Gastroesophageal sphincter (tissue), 4 donors: ENCODE data around the gene CEP112. TPM values are rescaled to one million over a fixed set of nuclear protein-coding genes. Genes with fewer than 3 reads are reported as not detected.

Experiments
- ATAC-seq: fragments of 150-250 bp; one replicate; pipeline ENCODE4 v1.9.1; 2016; ENCODE audit warnings: mild to moderate bottlenecking, moderate library complexity
- H3K27ac ChIP-seq, 4 donors: fragments of 200-600 bp; sonication (generic) in 3 of 4; 1 replicate in 3 of 4; 2 replicates in 1 of 4; pipeline ENCODE4 v1.5.1; 2016 to 2019
- H3K27me3 ChIP-seq: fragments of 200-600 bp; sonication (generic); one replicate; pipeline ENCODE4 v1.5.1; 2019
- H3K36me3 ChIP-seq, 2 donors: fragments of 200-600 bp; sonication (generic); one replicate each; pipeline ENCODE4 v1.5.1; 2019; ENCODE audit warnings: control low read depth in 1 of 2
- H3K4me1 ChIP-seq, 3 donors: fragments of 200-600 bp; sonication (generic); 1 replicate in 2 of 3; 2 replicates in 1 of 3; pipeline ENCODE4 v1.5.1; 2016 to 2019; ENCODE audit warnings: control low read depth in 2 of 3
- H3K4me3 ChIP-seq, 2 donors: fragments of 200-600 bp; sonication (generic); one replicate each; pipeline ENCODE4 v1.5.1; 2019; ENCODE audit warnings: mild to moderate bottlenecking in 1 of 2, moderate library complexity in 1 of 2
- H3K9me3 ChIP-seq, 3 donors: fragments of 200-600 bp; sonication (generic); one replicate each; pipeline ENCODE4 v1.5.1; 2017 to 2019; ENCODE audit warnings: control low read depth in 2 of 3
- EP300 ChIP-seq: sonication (generic); formaldehyde crosslinking; IDR thresholded peaks from one replicate; pipeline ENCODE4 v1.6.1; 2017; ENCODE audit warnings: antibody characterized with exemption, mild to moderate bottlenecking
- POLR2A ChIP-seq, 2 donors: fragments of 450-650 bp; IDR thresholded peaks; one replicate each; pipeline ENCODE4 v1.6.1; 2017; ENCODE audit warnings: antibody characterized with exemption in 2 of 2, mild to moderate bottlenecking in 2 of 2, moderate library complexity in 1 of 2
- POLR2AphosphoS5 ChIP-seq: sonication (generic); formaldehyde crosslinking; IDR thresholded peaks from one replicate; pipeline ENCODE4 v1.6.1; 2017; ENCODE audit warnings: antibody characterized with exemption
- WGBS, 2 donors: methylation state at CpG; one replicate each; pipeline ENCODE4 v1.1.5; 2018; ENCODE audit warnings: low coverage in 1 of 2; 5-methylcytosine and 5-hydroxymethylcytosine counted together
- total RNA-seq, 4 donors: library from RNA; depleted of rRNA; stranded (reverse); fragments of >200 nt; gene quantifications; one replicate each; pipeline ENCODE4 v1.1.0, GENCODE V29; 2016
- TF ChIP-seq, protein P1 (sequence below), 4 experiments: fragments of 200-600 bp in 2 of 4; fragments of 450-650 bp in 2 of 4; sonication (generic) in 1 of 4; IDR thresholded peaks; one replicate each; pipeline ENCODE4 v1.5.1; 2017 to 2019; ENCODE audit warnings: antibody characterized with exemption in 4 of 4, mild to moderate bottlenecking in 2 of 4, moderate library complexity in 2 of 4

The CEP112 gene
- total RNA-seq, 4 donors from 2014 or later = 21.9 to 38.2 (median 27.0) TPM

DNA sequence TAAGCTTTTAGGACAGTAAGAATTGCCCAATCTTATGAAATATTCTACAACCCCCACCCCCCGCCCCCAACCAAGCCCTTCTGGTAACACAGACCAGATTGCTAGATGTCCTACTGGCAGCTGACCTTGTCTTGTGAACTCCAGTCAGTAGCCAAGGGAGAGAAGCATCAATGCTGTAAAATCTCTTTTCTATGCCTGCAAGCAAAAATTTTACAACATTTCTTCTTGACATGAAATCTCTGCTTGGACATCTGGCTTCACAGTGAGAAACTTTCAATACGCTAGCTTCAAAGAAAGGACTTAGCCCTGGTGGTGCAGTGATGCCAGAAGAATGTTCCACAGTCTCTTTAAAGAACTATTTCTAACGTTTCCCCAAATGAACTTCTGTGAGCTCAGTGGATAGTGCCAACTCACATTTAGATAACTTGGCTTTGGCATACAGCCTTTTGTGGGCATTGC is 461.2 kb downstream of the CEP112 start:
- Histone ChIP-seq H3K9me3 (no peaks in the 10 kb centered on the region), H3K27ac (peak overlapping the region; percentile 20 to 70 (median 69)), H3K4me1 (peaks cover 0 to 35% (median 9%) of the 10 kb centered on the region in 3 donors), H3K36me3 (no peaks in the 10 kb centered on the region), H3K27me3 (no peaks in the 10 kb centered on the region), H3K4me3 (no peak overlapping the region)
- ATAC-seq = peak; percentile 72
- WGBS, 2 donors = 47% methylated on average over 2 of the region's 3 CpGs; no CpG with 5 or more reads in 1 of the 2 donors
- TF ChIP-seq EP300 (no peak), POLR2AphosphoS5 (peak; percentile 38)
- TF ChIP-seq, protein P1, sequence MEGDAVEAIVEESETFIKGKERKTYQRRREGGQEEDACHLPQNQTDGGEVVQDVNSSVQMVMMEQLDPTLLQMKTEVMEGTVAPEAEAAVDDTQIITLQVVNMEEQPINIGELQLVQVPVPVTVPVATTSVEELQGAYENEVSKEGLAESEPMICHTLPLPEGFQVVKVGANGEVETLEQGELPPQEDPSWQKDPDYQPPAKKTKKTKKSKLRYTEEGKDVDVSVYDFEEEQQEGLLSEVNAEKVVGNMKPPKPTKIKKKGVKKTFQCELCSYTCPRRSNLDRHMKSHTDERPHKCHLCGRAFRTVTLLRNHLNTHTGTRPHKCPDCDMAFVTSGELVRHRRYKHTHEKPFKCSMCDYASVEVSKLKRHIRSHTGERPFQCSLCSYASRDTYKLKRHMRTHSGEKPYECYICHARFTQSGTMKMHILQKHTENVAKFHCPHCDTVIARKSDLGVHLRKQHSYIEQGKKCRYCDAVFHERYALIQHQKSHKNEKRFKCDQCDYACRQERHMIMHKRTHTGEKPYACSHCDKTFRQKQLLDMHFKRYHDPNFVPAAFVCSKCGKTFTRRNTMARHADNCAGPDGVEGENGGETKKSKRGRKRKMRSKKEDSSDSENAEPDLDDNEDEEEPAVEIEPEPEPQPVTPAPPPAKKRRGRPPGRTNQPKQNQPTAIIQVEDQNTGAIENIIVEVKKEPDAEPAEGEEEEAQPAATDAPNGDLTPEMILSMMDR (IDR thresholded peaks at IDR 0.05) = peak in 1 of 4 experiments; percentile 26

DNA sequence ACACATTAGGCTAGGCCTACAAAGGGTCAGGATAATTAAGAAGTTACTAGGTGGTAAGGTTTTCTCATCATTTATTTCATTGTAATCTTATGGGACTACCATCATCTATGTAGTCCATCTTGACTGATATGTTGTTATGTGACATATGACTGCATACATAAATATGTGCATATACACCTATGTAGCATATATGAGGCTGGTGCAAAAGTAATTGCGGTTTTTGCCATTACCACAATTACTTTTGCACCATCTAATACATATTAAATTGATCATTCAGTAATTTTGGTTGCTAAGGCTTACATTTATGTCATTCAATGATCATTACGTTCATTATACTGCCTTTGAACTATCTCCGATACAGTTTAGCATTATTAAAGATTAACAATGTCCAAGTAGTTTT is 462.7 kb downstream of the CEP112 start:
- H3K27me3 ChIP-seq = no peaks in the 10 kb centered on the region
- TF ChIP-seq EP300 (no peak), POLR2A (IDR thresholded peaks at IDR 0.05) (no peak), POLR2AphosphoS5 (no peak)
- TF ChIP-seq, protein P1 (IDR thresholded peaks at IDR 0.05) = no peak
- ATAC-seq = no peak

DNA sequence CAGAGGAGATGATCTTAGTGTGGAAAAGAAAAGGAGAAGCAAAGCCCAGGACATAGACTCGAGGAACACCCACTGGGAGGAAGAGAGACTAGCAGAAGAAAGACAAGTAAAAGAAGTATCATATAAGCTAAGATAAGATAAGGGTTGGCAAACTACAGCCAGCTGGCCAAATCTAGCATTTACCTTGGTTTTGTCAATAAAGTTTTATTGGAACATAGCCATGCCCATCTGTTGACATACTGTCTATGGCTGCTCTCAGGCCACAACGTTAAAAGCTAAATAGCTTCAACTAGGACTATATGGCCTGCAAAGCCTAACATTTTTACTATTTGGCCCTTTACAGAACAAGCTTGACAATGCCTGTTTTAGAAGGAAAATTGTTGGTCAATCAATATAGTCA is 464.1 kb downstream of the CEP112 start:
- Histone ChIP-seq H3K9me3 (no peaks in the 10 kb centered on the region), H3K36me3 (no peaks in the 10 kb centered on the region), H3K27me3 (no peaks in the 10 kb centered on the region), H3K4me1 (peaks cover 0 to 42% (median 9%) of the 10 kb centered on the region in 3 donors), H3K4me3 (no peak overlapping the region), H3K27ac (peak overlapping the region in 2 of 4 donors; percentile 34 to 39)
- WGBS, 2 donors = 52 to 82% methylated on average over 2 of the region's 2 CpGs
- ATAC-seq = no peak
- TF ChIP-seq, protein P1 (IDR thresholded peaks at IDR 0.05) = no peak
- TF ChIP-seq POLR2A (IDR thresholded peaks at IDR 0.05) (no peak), POLR2AphosphoS5 (no peak), EP300 (no peak)

More for the DNA sequence above, 462.7 kb downstream of the CEP112 start:
- Histone ChIP-seq H3K4me3 (no peak overlapping the region), H3K4me1 (peaks cover 0 to 35% (median 9%) of the 10 kb centered on the region in 3 donors), H3K36me3 (no peaks in the 10 kb centered on the region), H3K9me3 (no peaks in the 10 kb centered on the region), H3K27ac (no peak overlapping the region)
- WGBS, 2 donors = 86 to 92% methylated on average over 3 of the region's 3 CpGs

DNA sequence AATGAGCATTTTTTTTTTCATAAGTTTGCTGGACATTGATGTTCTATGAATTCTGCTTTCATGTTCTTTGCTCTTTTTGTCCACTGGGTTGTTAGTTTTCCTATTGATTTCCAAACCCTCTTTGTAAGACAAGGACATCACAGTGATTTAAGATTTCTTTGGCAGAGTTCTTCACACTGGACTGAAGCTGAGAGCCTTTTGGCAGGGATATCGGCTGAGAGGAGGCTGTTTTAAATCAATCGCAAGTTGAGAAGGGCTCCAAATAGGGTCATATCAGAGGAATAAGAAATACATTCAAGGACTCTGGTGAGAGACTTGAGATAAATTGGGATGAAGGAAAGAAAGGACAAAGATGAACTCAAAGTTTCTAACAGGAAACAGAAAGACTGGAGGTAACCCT is 464.7 kb downstream of the CEP112 start:
- H3K9me3 ChIP-seq = no peaks in the 10 kb centered on the region
- no peak for ATAC-seq
- WGBS, 2 donors = 17 to 38% methylated on average over 2 of the region's 2 CpGs
- no peaks in the 10 kb centered on the region for H3K36me3 ChIP-seq
- TF ChIP-seq POLR2A (IDR thresholded peaks at IDR 0.05) = no peak
- TF ChIP-seq, protein P1 (IDR thresholded peaks at IDR 0.05) = no peak
- no peak for TF ChIP-seq POLR2AphosphoS5
- no peak for TF ChIP-seq EP300
- H3K27me3 ChIP-seq = no peaks in the 10 kb centered on the region
- no peak overlapping the region for H3K4me3 ChIP-seq
- peak overlapping the region in 2 of 4 donors; percentile 34 to 39 for H3K27ac ChIP-seq
- H3K4me1 ChIP-seq = peaks cover 0 to 43% (median 9%) of the 10 kb centered on the region in 3 donors

DNA sequence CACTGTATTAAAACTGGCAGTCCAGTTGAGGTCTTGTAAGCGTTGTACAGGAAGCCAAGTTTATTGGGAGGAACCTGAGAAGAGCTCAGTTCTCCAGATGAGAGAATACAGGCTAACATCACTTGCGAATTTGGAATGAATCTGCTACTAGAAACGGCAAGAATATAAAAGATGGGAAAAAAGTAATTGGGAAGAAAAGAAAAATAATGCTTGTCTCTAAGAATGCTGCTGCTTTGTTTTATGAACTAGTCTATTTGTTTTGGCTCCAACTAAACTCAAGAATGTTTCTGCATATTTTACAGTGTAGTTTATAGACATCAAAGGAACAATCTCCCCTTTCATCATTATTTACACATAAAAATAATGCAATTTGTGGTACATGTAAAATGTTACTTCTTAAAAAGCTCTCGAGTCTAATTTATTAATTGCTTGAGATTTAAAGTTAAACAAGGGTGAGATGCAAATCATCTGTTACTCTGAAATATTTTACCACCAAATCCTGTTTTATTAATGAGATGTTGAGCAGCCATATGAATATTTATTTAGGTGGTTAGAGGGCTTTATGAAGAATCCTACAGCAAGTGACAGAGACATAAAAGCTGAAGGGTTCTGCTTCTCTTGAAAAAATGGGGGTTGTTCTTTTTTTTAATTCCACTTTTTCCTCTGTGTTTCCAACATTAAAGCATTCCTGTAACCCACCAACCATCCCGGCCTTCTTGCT is 468.3 kb downstream of the CEP112 start:
- H3K36me3 ChIP-seq = no peaks in the 10 kb centered on the region
- WGBS, 2 donors = 23 to 50% methylated on average over 4 to 5 of the region's 5 CpGs
- ATAC-seq = no peak

More for the DNA sequence above, 468.3 kb downstream of the CEP112 start:
- peaks cover 0 to 20% (median 0%) of the 10 kb centered on the region in 3 donors for H3K4me1 ChIP-seq
- TF ChIP-seq, protein P1 (IDR thresholded peaks at IDR 0.05) = no peak
- TF ChIP-seq EP300 = no peak
- TF ChIP-seq POLR2A (IDR thresholded peaks at IDR 0.05) = no peak
- TF ChIP-seq POLR2AphosphoS5 = no peak
- no peaks in the 10 kb centered on the region for H3K9me3 ChIP-seq
- no peaks in the 10 kb centered on the region for H3K27me3 ChIP-seq
- H3K27ac ChIP-seq = peak overlapping the region in 1 of 4 donors; percentile 20
- H3K4me3 ChIP-seq = no peak overlapping the region
